GM23338 (cell line): ENCODE data around the gene ITIH6. TPM values are rescaled to one million over a fixed set of nuclear protein-coding genes. Genes with fewer than 3 reads are reported as not detected.

ENCODE experiments used
- ATAC-seq: fragments of 200-7000 bp; cut with Tn5 transposase; 3 replicates; pipeline ENCODE4 v1.9.1; 2020
- DNase-seq: peaks from one replicate; pipeline ENCODE4 v3.0.0-alpha.2; 2015; ENCODE audit warnings: low spot score
- H2AFZ ChIP-seq: fragments of 200-600 bp; sonication (generic); 2 replicates; pipeline ENCODE4 v1.8.0; 2016; ENCODE audit warnings: antibody characterized with exemption, mild to moderate bottlenecking, moderate library complexity
- H3F3A ChIP-seq: fragments of 200-600 bp; sonication (generic); replicated peaks from 2 replicates; pipeline ENCODE4 v1.8.0; 2017; ENCODE audit warnings: antibody characterized with exemption, mixed run types, low read depth
- H3K27ac ChIP-seq: fragments of 200-600 bp; sonication (generic); 2 replicates; pipeline ENCODE4 v1.6.1; 2016; ENCODE audit warnings: low read depth
- H3K27me3 ChIP-seq: fragments of 200-600 bp; sonication (generic); 2 replicates; pipeline ENCODE4 v1.8.0; 2016; ENCODE audit warnings: mild to moderate bottlenecking, mixed run types, moderate library complexity; ENCODE audit not compliant: insufficient read depth
- H3K36me3 ChIP-seq: fragments of 200-600 bp; sonication (generic); 2 replicates; pipeline ENCODE4 v1.8.0; 2016; ENCODE audit warnings: mild to moderate bottlenecking; ENCODE audit not compliant: insufficient read depth
- H3K4me1 ChIP-seq: fragments of 200-600 bp; sonication (generic); 2 replicates; pipeline ENCODE4 v1.8.0; 2016; ENCODE audit warnings: mild to moderate bottlenecking, moderate library complexity; ENCODE audit not compliant: insufficient read depth
- H3K4me2 ChIP-seq: fragments of 200-600 bp; sonication (generic); 2 replicates; pipeline ENCODE4 v1.7.1; 2017; ENCODE audit warnings: mixed run types
- H3K4me3 ChIP-seq: fragments of 200-600 bp; sonication (generic); 2 replicates; pipeline ENCODE4 v1.6.1; 2016; ENCODE audit warnings: mixed run types
- H3K79me2 ChIP-seq: fragments of 200-600 bp; sonication (generic); replicated peaks from 2 replicates; pipeline ENCODE4 v1.8.0; 2017; ENCODE audit warnings: mild to moderate bottlenecking; ENCODE audit not compliant: insufficient read depth
- H3K9me2 ChIP-seq: fragments of 200-600 bp; sonication (generic); 2 replicates; pipeline ENCODE4 v1.8.0; 2017; ENCODE audit not compliant: insufficient read depth
- H4K20me1 ChIP-seq: fragments of 200-600 bp; sonication (generic); replicated peaks from 2 replicates; pipeline ENCODE4 v1.8.0; 2017; ENCODE audit warnings: mild to moderate bottlenecking; ENCODE audit not compliant: insufficient read depth
- H3K27ac Mint-ChIP-seq: 2 replicates; pipeline ENCODE4 v1.8.0; 2020; ENCODE audit warnings: inconsistent platforms, mild to moderate bottlenecking, moderate library complexity, mixed read lengths
- H3K27me3 Mint-ChIP-seq: 3 replicates; pipeline ENCODE4 v1.8.0; 2022; ENCODE audit warnings: low read depth, mild to moderate bottlenecking, moderate library complexity, mixed read lengths, inconsistent platforms; ENCODE audit not compliant: insufficient read depth, poor library complexity
- H3K36me3 Mint-ChIP-seq: 3 replicates; pipeline ENCODE4 v1.8.0; 2021; ENCODE audit warnings: low read depth, mild to moderate bottlenecking, inconsistent platforms, moderate library complexity, mixed read lengths
- H3K4me1 Mint-ChIP-seq: 3 replicates; pipeline ENCODE4 v1.8.0; 2020; ENCODE audit warnings: mild to moderate bottlenecking, inconsistent platforms, mixed read lengths
- H3K4me3 Mint-ChIP-seq: 3 replicates; pipeline ENCODE4 v1.8.0; 2021; ENCODE audit warnings: moderate library complexity, mild to moderate bottlenecking, inconsistent platforms, mixed read lengths
- H3K9me3 Mint-ChIP-seq: 3 replicates; pipeline ENCODE4 v1.8.0; 2020; ENCODE audit warnings: moderate library complexity, mild to moderate bottlenecking, inconsistent platforms, mixed read lengths
- CREB1 ChIP-seq: fragments of 250-450 bp; sonication (Bioruptor Pico); IDR thresholded peaks from 2 replicates; pipeline ENCODE4 v1.5.0; 2020; ENCODE audit warnings: low read depth, mild to moderate bottlenecking, moderate library complexity
- EZH2 ChIP-seq: fragments of 200-600 bp; sonication (generic); IDR thresholded peaks from one replicate; pipeline ENCODE4 v1.8.0; 2017; ENCODE audit warnings: antibody characterized with exemption, mild to moderate bottlenecking, low read depth; ENCODE audit not compliant: unreplicated experiment
- JUNB ChIP-seq: IDR thresholded peaks from one replicate; pipeline ENCODE4 v1.6.1; 2016; ENCODE audit warnings: antibody characterized with exemption; ENCODE audit not compliant: unreplicated experiment
- NANOG ChIP-seq: IDR thresholded peaks from 2 replicates; pipeline ENCODE4 v1.6.1; 2016; ENCODE audit warnings: antibody characterized with exemption, borderline replicate concordance
- STAT1 ChIP-seq: IDR thresholded peaks from one replicate; pipeline ENCODE4 v1.6.1; 2016; ENCODE audit warnings: antibody characterized with exemption; ENCODE audit not compliant: unreplicated experiment
- ZNF114 ChIP-seq: fragments of 250-450 bp; sonication (Bioruptor Pico); IDR thresholded peaks from 2 replicates; pipeline ENCODE4 v1.5.0; 2020; ENCODE audit warnings: mild to moderate bottlenecking, moderate library complexity
- ZNF331 ChIP-seq: fragments of 250-450 bp; sonication (Bioruptor Pico); IDR thresholded peaks from 2 replicates; pipeline ENCODE4 v1.5.0; 2020; ENCODE audit warnings: low read depth, mild to moderate bottlenecking, moderate library complexity
- polyA plus RNA-seq: library from polyadenylated mRNA; unstranded; fragments of >200 nt; fragmentation: Nextera tagmentation; extraction: Ambion mirVana; gene quantifications from 2 replicates; pipeline ENCODE4 v1.2.1, GENCODE V29; 2016
- total RNA-seq: library from RNA; depleted of rRNA; stranded (reverse); fragments of >200 nt; shearing (Covaris generic); gene quantifications from 2 replicates; pipeline ENCODE4 v1.2.3, GENCODE V29; 2014
- TF ChIP-seq, protein P1 (sequence below): IDR thresholded peaks from one replicate; pipeline ENCODE4 v1.6.1; 2018; ENCODE audit warnings: antibody characterized with exemption; ENCODE audit not compliant: unreplicated experiment
- TF ChIP-seq, protein P2 (sequence below): IDR thresholded peaks from 2 replicates; pipeline ENCODE4 v1.6.1; 2016; ENCODE audit warnings: antibody characterized with exemption
- TF ChIP-seq, protein P3 (sequence below), 2 experiments: fragments of 200-600 bp in 1 of 2; sonication (generic) in 1 of 2; conservative IDR thresholded peaks; 2 replicates each; pipeline versions ENCODE4 v1.5.1 to v1.6.1; 2016 to 2017; ENCODE audit warnings: antibody characterized with exemption in 2 of 2, low read depth in 2 of 2, mild to moderate bottlenecking in 2 of 2, moderate library complexity in 1 of 2

Gene ITIH6
- total and polyA plus RNA-seq, 2 experiments from 2014 or later = not detected

DNA sequence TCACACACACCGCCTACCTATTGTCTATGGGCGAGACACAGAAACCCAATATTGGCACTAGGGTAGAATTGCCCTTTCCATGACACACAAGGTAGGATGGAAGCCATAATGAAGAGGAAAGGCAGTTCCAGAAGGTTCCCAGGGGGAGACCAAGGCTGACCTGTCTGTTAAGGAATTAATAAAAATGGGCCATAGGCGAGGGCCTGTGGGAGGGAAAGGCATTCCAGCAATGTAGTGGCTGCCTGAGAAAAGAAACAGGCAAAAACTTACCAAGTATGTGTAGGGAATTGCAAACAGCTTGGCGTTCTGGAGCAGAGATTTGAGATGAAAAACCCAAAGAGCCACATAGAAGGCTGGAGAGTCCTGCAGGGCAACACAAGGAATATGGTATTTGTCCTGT, 28.5 kb upstream of the ITIH6 start:
- Histone ChIP-seq H4K20me1 (no peaks in the 10 kb centered on the region), H3K4me1 (no peaks in the 10 kb centered on the region), H3K79me2 (no peaks in the 10 kb centered on the region), H3K4me2 (no peak overlapping the region), H3K4me3 (no peak overlapping the region), H3K9me2 (no peaks in the 10 kb centered on the region), H3K27me3 (no peaks in the 10 kb centered on the region), H3K36me3 (no peaks in the 10 kb centered on the region), H3K27ac (no peak overlapping the region), H2AFZ (no peak overlapping the region), H3F3A (no peaks in the 10 kb centered on the region)
- ATAC-seq (no peak), DNase-seq (no peak)
- H3K27me3 Mint-ChIP-seq = peaks cover 1% of the 10 kb centered on the region
- H3K4me3 Mint-ChIP-seq = no peak overlapping the region
- H3K27ac Mint-ChIP-seq = no peak overlapping the region
- no peaks in the 10 kb centered on the region; the same call in 2 of the 3 replicates for H3K36me3 Mint-ChIP-seq
- TF ChIP-seq, protein P1, sequence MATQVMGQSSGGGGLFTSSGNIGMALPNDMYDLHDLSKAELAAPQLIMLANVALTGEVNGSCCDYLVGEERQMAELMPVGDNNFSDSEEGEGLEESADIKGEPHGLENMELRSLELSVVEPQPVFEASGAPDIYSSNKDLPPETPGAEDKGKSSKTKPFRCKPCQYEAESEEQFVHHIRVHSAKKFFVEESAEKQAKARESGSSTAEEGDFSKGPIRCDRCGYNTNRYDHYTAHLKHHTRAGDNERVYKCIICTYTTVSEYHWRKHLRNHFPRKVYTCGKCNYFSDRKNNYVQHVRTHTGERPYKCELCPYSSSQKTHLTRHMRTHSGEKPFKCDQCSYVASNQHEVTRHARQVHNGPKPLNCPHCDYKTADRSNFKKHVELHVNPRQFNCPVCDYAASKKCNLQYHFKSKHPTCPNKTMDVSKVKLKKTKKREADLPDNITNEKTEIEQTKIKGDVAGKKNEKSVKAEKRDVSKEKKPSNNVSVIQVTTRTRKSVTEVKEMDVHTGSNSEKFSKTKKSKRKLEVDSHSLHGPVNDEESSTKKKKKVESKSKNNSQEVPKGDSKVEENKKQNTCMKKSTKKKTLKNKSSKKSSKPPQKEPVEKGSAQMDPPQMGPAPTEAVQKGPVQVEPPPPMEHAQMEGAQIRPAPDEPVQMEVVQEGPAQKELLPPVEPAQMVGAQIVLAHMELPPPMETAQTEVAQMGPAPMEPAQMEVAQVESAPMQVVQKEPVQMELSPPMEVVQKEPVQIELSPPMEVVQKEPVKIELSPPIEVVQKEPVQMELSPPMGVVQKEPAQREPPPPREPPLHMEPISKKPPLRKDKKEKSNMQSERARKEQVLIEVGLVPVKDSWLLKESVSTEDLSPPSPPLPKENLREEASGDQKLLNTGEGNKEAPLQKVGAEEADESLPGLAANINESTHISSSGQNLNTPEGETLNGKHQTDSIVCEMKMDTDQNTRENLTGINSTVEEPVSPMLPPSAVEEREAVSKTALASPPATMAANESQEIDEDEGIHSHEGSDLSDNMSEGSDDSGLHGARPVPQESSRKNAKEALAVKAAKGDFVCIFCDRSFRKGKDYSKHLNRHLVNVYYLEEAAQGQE = no peak
- TF ChIP-seq ZNF114 (CRISPR knock-in tag) (no peak), JUNB (no peak), STAT1 (no peak), EZH2 (no peak), NANOG (no peak), CREB1 (CRISPR knock-in tag) (no peak), ZNF331 (no peak)
- TF ChIP-seq, protein P2, sequence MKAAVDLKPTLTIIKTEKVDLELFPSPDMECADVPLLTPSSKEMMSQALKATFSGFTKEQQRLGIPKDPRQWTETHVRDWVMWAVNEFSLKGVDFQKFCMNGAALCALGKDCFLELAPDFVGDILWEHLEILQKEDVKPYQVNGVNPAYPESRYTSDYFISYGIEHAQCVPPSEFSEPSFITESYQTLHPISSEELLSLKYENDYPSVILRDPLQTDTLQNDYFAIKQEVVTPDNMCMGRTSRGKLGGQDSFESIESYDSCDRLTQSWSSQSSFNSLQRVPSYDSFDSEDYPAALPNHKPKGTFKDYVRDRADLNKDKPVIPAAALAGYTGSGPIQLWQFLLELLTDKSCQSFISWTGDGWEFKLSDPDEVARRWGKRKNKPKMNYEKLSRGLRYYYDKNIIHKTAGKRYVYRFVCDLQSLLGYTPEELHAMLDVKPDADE = no peak
- TF ChIP-seq, protein P3, sequence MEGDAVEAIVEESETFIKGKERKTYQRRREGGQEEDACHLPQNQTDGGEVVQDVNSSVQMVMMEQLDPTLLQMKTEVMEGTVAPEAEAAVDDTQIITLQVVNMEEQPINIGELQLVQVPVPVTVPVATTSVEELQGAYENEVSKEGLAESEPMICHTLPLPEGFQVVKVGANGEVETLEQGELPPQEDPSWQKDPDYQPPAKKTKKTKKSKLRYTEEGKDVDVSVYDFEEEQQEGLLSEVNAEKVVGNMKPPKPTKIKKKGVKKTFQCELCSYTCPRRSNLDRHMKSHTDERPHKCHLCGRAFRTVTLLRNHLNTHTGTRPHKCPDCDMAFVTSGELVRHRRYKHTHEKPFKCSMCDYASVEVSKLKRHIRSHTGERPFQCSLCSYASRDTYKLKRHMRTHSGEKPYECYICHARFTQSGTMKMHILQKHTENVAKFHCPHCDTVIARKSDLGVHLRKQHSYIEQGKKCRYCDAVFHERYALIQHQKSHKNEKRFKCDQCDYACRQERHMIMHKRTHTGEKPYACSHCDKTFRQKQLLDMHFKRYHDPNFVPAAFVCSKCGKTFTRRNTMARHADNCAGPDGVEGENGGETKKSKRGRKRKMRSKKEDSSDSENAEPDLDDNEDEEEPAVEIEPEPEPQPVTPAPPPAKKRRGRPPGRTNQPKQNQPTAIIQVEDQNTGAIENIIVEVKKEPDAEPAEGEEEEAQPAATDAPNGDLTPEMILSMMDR (conservative IDR thresholded peaks at IDR 0.05; ENCODE audit: low read depth in 2 of 2) = no peak
- H3K4me1 Mint-ChIP-seq = peaks cover 4% of the 10 kb centered on the region; the same call in 2 of the 3 replicates
- no peaks in the 10 kb centered on the region; the same call in 2 of the 3 replicates for H3K9me3 Mint-ChIP-seq
